Activated CD4-positive, alpha-beta T cell treated with anti-CD3 and anti-CD28 coated beads for 4 hours (primary cell): ENCODE measurements around the gene SALL4.
"Not testable (repeated sequence)": the region's sequence is repeated elsewhere in the genome, so short reads cannot be mapped to it uniquely, and the experiment has no call there.

Source experiments
- DNase-seq, 2 donors: peaks; one replicate each; pipeline ENCODE4 v3.0.0-alpha.2; 2020

The SALL4 gene

DNA sequence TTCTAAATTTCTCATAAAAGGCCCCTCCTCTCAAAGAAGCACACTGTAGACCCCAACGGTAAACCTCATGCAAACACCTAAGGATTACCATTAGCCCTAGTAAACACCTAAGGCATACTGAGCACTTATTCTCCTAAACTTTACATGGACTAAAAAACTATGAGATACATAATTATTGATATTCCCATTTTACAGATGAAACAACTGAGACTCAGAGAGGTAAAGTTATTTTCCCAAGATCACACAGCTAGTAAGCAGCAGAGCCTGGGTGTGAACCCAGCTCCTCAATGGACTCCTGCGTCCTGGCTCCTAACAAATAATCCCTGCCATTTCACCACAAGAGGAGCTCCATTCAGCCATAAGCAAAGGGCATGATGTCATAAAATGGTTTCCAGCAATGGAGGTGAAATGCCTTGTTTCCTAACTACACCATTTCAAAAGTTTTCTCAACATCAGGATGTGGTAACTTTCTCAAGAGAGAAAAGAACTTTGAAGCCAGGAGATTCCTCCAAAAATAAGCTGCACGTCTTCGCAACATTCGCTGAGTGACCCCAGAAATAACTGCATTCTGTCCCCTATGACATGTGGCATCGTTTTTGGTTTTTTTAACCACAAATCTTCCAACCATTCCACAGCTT lies 38.2 kb downstream of the SALL4 start:
- DNase-seq = no peak

DNA sequence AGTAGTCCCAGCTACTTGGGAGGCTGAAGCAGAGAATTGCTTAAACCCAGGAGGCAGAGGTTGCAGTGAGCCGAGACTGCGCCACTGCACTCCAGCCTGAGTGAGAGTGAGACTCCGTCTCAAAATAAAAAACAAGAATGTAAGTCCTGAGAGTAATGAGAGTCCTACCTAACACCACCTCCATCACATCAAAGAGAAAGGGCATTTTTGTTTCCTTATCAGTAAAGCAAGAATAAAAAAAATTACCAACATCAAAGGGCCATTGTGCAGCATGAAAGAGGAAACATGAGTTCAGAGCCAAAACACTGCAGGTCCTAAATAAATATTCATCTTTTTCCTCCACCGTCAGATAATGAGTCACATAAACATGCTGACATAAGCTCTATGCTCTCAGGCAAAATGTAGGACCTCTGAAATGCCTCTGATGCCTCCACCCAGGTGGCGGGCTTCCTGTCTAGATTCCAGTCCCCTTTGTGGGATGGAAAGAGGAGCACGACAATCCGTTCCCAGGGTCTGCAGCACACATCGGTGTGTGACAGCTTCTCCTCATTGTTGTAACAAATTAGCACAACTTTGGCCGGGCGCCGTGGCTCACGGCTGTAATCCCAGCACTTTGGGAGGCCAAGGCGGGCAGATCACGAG lies 41.3 kb downstream of the SALL4 start:
- DNase-seq = no peak

- no peak for DNase-seq
Measured at GRCh38 chr20:51759769-51760510, 42.4 kb downstream of the SALL4 start.

DNA sequence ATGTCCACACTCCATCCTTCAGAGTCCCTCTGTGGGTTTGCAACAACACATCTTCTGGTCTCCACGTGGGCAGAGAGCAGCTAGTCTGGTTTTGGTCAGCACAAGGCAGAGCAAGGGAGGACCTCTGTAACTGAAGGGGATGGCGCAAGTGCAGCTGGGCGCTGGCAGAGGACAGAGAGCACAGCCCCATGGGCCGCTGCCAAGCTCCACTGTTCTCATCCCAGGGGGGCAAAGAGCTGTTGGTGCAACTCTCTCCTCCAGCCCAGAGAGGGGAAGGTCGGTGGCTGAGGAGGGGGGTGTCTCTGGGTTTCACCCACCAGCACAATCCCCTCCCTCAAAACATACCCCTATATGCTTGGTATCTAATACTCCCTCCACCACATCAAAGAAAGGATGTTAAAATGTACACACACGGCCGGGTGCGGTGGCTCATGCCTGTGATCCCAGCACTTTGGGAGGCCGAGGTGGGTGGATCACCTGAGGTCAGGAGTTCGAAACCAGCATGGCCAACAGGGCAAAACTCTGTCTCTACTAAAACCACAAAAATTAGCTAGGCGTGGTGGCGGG lies 43.3 kb downstream of the SALL4 start:
- DNase-seq = no peak

DNA sequence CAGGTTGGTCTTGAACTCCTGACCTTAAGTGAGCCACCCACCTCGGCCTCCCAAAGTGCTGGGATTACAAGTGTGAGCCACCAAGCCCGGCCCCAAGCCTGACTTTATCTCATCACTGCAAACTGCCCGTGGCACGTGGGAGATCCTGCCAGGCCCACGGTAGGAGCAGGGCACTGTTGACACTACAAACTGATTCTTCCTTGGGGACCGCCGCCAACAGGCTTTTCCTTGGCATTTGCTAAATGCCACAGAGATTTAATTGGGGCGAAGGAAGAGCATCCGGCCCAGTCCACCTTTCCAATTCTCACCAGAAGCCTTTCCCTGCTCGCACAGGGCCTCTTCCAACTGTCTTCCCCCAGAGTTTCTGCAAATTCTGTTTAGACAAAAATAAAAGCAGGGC lies 45.1 kb downstream of the SALL4 start:
- no peak for DNase-seq

DNA sequence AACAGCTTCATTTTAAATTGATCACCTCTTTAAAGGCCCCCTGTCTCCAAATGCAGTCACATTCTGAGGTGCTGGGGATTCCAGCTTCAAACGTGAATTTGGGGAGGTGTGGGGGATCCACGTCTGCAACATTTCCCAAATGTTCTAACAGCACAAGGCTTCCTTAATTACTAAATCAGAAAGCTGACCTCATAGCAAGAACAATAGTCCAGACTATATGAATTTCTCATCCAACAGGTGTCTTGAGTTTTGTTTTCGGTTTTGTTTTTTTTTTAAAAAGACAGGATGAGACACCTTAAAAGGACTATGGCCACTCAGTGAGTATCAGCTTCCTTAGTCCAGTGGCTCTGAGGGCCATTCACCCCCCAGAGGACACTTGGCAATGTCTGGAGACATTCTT lies 45.7 kb downstream of the SALL4 start:
- no peak for DNase-seq

- DNase-seq = not testable (repeated sequence)
Measured at GRCh38 chr20:51753220-51753619, 49.1 kb downstream of the SALL4 start.

DNA sequence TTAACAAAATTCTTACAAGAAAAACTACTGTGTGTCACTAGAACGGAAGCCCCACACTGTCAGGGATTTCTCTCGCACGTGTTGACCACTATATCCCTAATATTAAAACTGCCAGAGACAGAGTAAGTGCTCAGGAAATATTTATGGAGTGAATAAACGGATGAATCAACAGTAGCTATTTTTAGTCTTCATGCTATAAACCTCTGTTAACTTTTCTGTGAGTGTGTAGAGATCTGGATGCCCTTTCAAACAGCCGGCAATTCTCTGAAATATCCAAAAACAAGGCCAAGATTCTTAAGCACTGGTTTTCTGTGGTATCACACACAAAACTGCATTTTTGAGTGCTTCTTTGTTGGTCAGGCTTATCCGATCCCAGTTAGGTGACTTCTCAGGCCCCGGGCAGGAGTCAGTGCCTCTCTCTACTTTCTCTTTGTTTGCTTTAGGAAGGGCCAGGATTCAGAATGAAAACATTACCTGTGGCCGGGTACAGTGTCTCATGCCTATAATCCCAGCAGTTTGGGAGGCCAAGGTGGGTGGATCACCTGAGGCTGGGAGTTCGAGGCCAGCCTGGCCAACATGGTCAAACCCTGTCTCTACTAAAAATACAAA lies 49.9 kb downstream of the SALL4 start:
- DNase-seq = no peak

DNA sequence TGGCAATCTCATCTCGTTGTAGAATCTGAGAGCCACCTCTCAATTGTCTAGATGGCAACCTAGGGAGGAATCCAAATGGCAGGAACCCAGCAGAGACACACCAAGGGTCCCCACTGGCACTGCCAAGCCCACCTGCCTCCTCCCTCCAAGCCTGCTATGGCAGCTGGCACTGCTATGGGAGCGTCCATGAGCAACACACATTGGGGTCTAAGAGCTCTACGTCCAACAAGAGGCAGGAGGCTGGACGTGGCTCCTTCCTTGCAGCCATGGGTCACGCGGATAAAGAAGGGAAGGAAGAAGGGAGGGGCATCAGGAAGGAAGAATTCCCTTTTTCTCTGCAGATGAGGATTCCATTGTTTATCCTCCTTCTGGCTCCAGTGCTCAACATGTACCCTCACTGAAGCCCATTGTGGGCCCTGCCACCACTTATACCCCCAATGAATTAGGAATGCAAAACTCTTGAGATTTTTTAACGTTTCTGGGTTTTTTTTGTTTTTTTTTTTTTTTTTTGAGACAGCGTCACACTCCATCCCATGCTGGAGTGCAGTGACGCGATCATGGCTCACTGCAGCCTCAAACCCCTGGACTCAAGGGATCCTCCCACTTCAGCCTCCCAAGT lies 51.4 kb downstream of the SALL4 start:
- DNase-seq = no peak

DNA sequence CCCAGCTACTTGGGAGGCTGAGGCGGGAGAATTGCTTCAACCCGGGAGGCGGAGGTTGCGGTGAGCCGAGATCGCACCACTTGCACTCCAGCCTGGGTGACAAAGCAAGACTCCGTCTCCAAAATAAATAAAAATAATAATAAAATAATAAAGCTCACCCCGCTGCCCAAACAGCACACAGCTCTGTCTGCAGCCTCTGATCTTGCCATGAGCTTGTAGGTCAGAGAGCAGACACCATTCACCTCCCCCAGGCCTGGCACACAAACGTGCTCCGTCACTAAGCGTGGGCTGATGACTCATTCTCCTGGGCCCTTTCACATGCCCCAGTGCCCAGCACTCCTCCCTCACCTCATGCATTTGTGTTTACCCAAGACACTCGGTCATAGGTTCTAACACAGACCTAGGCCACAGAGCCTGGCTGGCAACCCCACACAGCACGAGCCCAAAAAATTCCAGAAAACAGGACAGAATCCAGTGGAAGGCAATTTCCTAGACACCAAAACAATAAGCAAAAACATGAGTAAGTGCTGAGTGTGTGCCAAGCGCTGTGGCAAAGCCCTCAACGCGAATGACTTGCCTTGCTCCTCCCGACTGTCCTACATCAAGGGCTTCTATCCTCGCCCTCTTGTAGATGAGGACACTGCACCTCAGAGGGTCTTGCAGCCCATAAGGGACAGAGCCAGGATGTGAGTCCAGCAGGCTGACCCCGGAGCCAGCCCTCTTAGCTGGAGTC lies 52.1 kb downstream of the SALL4 start:
- peak; percentile 22 to 40 for DNase-seq

GRCh38 chr20:51749674-51750036 lies 52.7 kb downstream of the SALL4 start:
- DNase-seq = no peak

- no peak for DNase-seq
Measured at GRCh38 chr20:51747182-51747911, 55.0 kb downstream of the SALL4 start.

DNA sequence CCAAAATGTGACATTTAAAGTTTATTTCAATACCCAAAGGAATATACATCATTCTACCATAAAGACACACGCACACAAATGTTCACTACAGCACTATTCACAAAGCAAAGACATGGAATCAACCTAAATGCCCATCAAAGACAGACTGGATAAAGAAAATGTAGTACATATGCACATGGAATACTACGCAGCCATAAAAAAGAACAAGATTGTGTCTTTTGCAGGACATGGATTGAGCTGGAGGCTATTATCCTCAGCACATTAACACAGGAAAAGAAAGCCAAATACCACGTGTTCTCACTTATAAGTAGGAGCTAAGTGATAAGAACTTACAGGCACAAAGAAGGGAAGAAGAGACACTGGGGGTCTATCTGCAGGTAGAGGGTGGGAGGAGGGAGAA lies 56.5 kb downstream of the SALL4 start:
- no peak for DNase-seq

GRCh38 chr20:51740838-51741237 lies 61.5 kb downstream of the SALL4 start:
- no peak for DNase-seq

DNA sequence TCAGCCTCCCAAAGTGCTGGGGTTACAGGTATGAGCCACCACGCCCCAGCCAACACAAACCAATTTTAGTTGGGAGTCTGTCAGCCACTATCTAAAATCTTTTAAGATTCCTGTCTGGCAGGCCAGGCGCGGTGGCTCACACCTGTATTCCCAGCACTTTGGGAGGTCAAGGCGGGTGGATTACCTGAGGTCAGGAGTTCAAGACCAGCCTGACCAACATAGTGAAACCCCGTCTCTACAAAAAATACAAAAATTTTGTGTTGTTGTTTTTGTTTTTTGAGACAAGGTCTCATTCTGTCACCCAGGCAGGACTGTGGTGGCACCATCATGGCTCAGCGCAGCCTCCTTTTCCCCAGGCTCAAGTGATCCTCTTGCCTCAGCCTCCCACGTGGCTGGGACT lies 62.0 kb downstream of the SALL4 start:
- DNase-seq = not testable (repeated sequence)

DNA sequence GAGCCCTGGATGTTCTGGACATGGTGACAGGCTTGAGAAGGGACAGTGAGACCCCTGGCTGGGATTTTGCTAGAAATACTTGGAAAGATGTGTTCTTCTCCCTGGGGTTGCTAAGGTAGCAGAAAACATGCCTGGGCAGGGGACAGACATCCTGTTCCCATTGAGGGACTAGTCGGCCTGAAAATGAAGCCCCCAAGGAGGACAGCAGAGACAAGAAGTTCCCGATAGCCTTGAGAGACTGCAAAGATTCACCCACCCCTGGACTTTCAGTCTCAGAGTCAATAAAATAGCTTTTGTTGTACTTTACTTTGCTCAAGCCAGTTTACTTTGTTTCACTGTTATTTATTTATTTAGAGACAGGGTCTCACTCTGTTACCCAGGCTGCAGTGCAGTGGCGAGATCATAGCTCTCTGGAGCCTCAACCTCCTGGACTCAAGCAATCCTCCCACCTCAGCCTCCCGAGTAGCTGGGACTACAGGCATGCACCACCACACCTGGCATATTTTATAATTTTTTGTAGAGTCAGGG lies 62.5 kb downstream of the SALL4 start:
- no peak for DNase-seq

GRCh38 chr20:51738877-51739447 lies 63.4 kb downstream of the SALL4 start:
- DNase-seq = no peak

DNA sequence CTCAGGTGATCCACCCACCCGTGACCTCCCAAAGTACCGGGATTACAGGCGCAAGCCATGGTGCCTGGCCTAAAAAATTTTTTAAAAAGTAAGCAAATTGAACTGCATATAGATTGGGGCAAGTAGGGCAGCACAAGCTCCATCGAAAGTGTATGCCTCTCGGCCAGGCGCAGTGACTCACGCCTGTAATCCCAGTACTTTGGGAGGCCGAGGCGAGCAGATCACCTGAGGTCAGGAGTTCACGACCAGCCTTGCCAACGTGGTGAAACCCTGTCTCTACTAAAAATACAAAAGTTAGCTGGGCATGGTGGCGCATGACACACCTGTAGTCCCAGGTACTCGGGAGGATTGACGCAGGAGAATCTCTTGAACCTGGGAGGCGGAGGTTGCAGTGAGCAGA lies 64.1 kb downstream of the SALL4 start:
- not testable (repeated sequence) for DNase-seq

DNA sequence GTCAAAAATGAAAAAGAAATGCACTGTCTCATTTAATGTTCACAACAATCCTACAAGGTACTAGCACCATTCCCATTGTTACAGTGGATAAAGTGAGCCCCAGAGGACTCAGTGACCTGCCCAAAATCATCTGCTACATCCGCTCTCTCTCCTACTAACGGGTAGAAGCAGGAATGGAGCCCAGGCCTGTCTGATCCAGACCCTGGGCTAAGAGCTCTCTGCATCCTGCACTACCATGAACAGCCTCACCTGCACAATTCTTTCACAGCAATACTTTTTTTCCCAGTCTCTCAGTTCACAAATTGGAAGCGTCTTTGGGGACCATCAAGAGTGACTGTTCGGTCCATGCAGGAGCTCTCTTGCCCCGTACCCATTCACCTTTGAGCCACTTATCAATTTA lies 65.4 kb downstream of the SALL4 start:
- DNase-seq = no peak

- DNase-seq = no peak
Measured at GRCh38 chr20:51735728-51736600, 66.4 kb downstream of the SALL4 start.
